ENCODE results near the gene TLX3. TPM values are rescaled to one million over a fixed set of nuclear protein-coding genes. Genes with fewer than 3 reads are reported as not detected.

The TLX3 gene
- total RNA-seq (2021), result not detected in 2 replicates
- long read RNA-seq, result 0 reads

- H2BK5ac ChIP-seq (ENCODE audit: insufficient read length, low read length), result no peak within 1 kb of the TSS
- H2BK12ac ChIP-seq (ENCODE audit: insufficient read length, low read depth, low read length), result no peak within 1 kb of the TSS
- no CpG with 5 or more reads among the region's 73 CpGs for WGBS (ENCODE audit: extremely low coverage, insufficient read length, low lambda C conversion rate)
- H3K9me3 Mint-ChIP-seq, result peaks cover 5 to 9% of the 10 kb centered on the region in 2 experiments; a peak in 4 of 5 replicates
- no peak within 1 kb of the TSS for H3K18ac ChIP-seq (ENCODE audit: insufficient read length, low read depth, low read length)
- H3K56ac ChIP-seq (ENCODE audit: insufficient read length, low read depth, low read length), result no peak within 1 kb of the TSS
- H3K27ac ChIP-seq (ENCODE audit: insufficient read length, low read depth, low read length), result no peak within 1 kb of the TSS
- no peak within 1 kb of the TSS for H3T11ph ChIP-seq (ENCODE audit: low read length)
- no peak within 1 kb of the TSS for H2BK20ac ChIP-seq (ENCODE audit: low read depth, low read length, poor library complexity, severe bottlenecking)
- H3K27ac Mint-ChIP-seq, result no peak within 1 kb of the TSS; a peak in 1 of 7 replicates
- H3K4me1 ChIP-seq (ENCODE audit: insufficient read depth, low read length), result no peaks in the 10 kb centered on the region
- H3K23me2 ChIP-seq (ENCODE audit: insufficient read length, low read depth, low read length, poor library complexity, severe bottlenecking), result peaks cover 10% of the 10 kb centered on the region
- H2AK5ac ChIP-seq (ENCODE audit: insufficient read length, low read length), result no peak within 1 kb of the TSS
- H3K4me1 Mint-ChIP-seq, result peaks cover 11 to 41% of the 10 kb centered on the region in 2 experiments
- no peak within 1 kb of the TSS for H4K91ac ChIP-seq (ENCODE audit: insufficient read length, low read depth, low read length)
- H3K36me3 Mint-ChIP-seq (ENCODE audit: insufficient read depth in 1 of 3, low read depth in 3 of 3), result 0 out of 7 replicates have a peak, but pooled peaks cover 0 to 1% (median 0%) of the 10 kb centered on the region in 3 experiments
- no peak within 1 kb of the TSS for H3K4ac ChIP-seq (ENCODE audit: low read depth, low read length)
- H2AFZ ChIP-seq (ENCODE audit: low read length), result no peak within 1 kb of the TSS
- peak; percentile 87 for DNase-seq
- H3K27me3 Mint-ChIP-seq (ENCODE audit: low read depth), result peaks cover 98% of the 10 kb centered on the region
- no peak within 1 kb of the TSS for H3K14ac ChIP-seq (ENCODE audit: insufficient read depth, low read length)
- H3K4me2 ChIP-seq (ENCODE audit: insufficient read depth, insufficient read length, low read length), result peak within 1 kb of the TSS; percentile 60
- no peaks in the 10 kb centered on the region for H4K20me1 ChIP-seq (ENCODE audit: control insufficient read depth, insufficient read depth, insufficient read length)
- no peak within 1 kb of the TSS for H3K23ac ChIP-seq (ENCODE audit: insufficient read length, low read depth, low read length)
- H3K4me3 Mint-ChIP-seq, result peak within 1 kb of the TSS; percentile 27 to 75
- H3K9me3 ChIP-seq (ENCODE audit: control insufficient read depth, low read depth, low read length), result no peaks in the 10 kb centered on the region
- TF ChIP-seq CTCF (conservative IDR thresholded peaks at IDR 0.05), result 0 out of 3 replicates have a peak, but pooled peaks have one; percentile 12
- H3K79me2 ChIP-seq (ENCODE audit: insufficient read depth, low read length), result no peaks in the 10 kb centered on the region
- no peaks in the 10 kb centered on the region for H3K79me1 ChIP-seq (ENCODE audit: insufficient read depth, low read depth, low read length, poor library complexity, severe bottlenecking)
- no peak within 1 kb of the TSS for H3K9ac ChIP-seq (ENCODE audit: extremely low read depth, insufficient read length, low read length)
- H4K5ac ChIP-seq (ENCODE audit: insufficient read length, low read depth, low read length), result no peak within 1 kb of the TSS
- peaks cover 94% of the 10 kb centered on the region for H3K27me3 ChIP-seq (ENCODE audit: insufficient read depth, low read length)
- no peak within 1 kb of the TSS for H4K8ac ChIP-seq (replicated peaks; ENCODE audit: insufficient read length, low read depth, low read length)
- H2BK15ac ChIP-seq (ENCODE audit: low read depth, low read length), result no peak within 1 kb of the TSS
- no peak within 1 kb of the TSS for H2BK120ac ChIP-seq (ENCODE audit: low read depth, low read length, poor library complexity, severe bottlenecking)
Measured at GRCh38 chr5:171308453-171309275, at the start of gene TLX3. TLX3 (plus strand) TSS chr5:171309248; CDS start chr5:171309366, 118 bp downstream.
